RKO (cell line): ENCODE results near the gene ZNF708.
"Not testable (repeated sequence)": the region's sequence is repeated elsewhere in the genome, so short reads cannot be mapped to it uniquely, and the experiment has no call there.

Source experiments
- DNase-seq: peaks from one replicate; pipeline ENCODE4 v3.0.0-alpha.2; 2016; ENCODE audit warnings: low spot score

The ZNF708 gene

GRCh38 chr19:21328885-21329605, at the start of gene ZNF708:
TSS of gene ZNF708 (minus strand) at chr19:21329410. CDS start at chr19:21329212, 198 bp downstream.
- peak; percentile 95 for DNase-seq

DNA sequence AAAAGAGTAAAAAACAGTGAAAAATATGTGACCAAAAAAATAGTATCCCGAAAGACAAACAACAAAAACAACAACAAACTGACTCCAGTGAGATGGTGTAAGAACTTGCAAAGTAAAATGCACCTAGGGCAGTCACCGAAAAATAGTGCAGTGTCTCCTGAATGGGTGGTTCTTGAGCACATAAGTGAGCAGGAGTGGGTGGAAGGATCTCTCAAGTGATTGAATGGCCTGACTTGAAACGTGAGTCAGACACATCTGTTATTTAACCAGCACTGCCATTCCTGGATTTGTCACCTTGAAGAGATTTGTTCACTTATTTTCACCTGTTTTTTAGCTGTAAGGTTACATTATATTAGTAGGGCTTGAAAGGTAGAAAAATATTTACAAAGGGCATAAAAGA, 33.1 kb upstream of the ZNF708 start:
- peak; percentile 67 for DNase-seq

DNA sequence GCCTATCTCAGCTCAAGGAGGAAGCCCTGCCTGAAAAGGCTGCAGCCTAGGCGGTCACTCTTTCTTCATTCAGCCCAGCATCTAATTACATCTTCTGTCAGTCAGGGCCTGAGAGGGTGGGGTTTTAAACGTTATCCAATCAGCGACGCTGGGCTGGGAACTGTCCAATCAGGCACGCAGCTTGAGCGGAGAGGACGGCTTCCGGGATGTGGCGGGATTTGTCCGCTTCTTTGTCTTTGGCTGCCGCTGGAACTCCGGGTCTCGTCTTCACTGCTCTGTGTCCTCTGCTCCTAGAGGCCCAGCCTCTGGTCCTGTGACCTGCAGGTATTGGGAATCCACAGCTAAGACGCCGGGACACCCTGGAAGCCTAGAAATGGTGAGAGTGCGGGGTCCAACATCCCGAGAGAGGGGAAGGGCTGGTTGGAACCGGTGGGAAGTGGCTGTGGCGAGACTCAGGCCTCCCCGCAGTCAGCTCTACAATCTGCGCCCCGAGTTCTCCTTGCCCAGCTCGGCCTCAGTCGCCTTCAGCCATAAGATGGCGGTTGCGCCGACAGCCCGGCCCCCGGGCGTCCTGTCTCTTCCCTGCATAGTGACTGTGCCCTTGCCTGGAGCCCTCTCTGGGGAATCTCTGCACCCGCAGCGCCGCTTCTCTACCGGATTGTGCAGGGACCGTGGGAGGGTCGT, 29.7 kb upstream of the ZNF708 start, which contains the start of gene ZNF738:
Gene ZNF738 (plus strand): TSS at position 233 of the 684 bp plus-strand sequence. CDS start 141 bp downstream, at position 374.
- peak; percentile 96 for DNase-seq

DNA sequence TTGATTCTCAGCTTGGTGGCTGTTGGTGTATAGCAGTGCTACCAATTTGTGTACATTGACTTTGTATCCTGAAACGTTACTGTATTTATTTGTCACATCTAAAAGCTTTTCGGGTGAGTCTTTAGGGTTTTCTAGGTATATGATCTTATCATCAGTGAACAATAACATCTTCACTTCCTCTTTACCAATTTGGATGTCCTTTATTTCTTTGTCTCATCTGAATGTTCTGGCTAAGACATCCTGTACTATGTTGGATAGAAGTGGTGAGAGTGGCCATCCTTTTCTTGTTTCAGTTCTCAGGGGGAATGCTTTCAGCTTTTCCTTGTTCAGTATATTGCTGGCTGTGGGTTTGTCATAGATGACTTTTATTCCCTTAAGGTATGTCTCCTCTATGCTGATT, 23.6 kb upstream of the ZNF708 start:
- DNase-seq: no peak

DNA sequence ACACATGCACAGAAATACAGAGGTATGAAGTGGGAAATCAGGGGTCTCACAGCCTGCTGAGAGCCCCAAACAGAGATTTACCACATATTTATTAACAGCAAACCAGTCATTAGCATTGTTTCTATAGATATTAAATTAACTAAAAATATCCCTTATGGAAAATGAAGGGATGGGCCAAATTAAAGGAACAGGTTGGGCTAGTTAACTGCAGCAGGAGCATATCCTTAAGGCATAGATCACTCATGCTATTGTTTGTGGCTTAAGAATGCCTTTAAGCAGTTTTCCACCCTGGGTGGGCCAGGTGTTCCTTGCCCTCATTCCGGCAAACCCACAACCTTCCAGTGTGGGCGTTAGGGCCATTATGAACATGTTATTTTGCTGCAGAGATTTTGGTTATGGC, 15.6 kb upstream of the ZNF708 start:
- DNase-seq: not testable (repeated sequence)

DNA sequence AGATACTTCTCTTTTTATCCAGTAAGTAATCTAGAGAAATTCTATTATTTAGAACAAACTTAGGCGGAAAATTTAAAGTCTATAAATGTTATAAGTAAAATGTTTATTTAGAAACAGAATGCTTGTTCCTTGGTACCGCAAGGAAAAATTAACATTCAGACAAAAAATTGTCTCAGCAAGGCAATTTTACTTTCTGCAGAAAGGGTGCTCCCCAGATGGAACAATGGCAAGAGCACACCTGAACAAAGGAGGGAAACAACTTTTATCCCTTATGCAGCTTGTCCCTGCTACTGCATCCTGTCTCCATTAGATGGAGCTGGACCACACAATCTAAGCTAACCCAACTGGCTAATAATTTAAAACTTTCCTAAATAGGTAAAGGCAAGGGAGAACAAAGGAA, 6.5 kb upstream of the ZNF708 start:
- DNase-seq: no peak

DNA sequence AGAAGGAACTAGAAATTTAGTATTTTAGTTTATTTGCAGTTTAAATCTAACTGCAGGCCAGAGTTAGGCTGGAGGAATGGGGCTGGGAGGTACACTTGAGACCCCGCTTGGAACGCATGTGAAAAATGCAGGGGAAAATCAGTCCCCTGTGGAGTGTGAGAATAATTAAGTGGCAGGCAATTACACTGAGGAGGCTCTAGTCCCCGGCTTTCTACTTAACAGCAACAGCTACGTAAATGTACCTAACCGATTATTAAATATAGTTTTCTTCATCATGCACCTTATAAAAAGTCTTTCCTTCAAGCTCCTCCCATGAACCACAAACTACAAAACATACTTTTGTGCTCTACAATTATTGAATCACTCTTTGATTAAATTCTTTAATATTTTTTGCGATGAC, 804 bp downstream of the ZNF708 start:
- DNase-seq: peak; percentile 30

GRCh38 chr19:21326169-21326568, 3.0 kb downstream of the ZNF708 start:
- no peak for DNase-seq

DNA sequence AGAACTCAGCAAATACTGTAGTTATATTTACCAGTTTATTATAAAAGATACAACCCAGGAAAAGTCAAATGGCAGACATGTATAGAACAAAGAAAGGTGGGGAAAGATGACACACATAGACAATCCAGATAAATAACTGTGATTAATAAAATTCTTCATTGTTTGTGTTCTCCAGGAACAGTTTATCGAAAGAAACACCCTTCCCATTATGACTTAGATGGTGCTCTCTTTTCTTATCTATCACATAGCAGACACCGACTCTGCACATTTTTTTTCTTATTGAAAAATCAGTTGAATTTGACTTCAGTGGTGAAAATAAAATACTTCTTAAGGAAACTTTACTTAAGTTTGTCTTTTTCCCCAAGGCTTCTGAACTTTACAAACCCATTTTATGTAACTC, 6.2 kb downstream of the ZNF708 start:
- no peak for DNase-seq

DNA sequence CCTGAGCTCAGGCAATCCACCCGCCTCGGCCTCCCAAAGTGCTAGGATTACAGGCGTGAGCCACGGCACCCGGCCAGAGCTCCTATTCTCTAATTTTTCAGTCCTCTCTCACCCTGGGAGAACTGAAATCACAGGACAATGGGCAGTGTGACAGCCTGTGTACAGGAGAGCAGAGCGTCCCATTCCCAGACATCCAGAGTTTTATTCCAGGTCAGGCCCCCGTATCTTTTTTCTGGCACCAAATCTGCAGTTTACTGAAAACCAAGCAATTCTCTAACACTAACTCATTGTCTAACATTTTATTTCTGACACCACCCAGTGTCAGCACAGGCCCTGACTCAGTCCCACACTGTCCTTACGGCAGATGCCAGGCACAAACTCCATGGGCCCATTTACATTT, 6.7 kb downstream of the ZNF708 start:
- DNase-seq: no peak

- DNase-seq: peak; percentile 22
These were observed 7.2 kb downstream of the ZNF708 start for GRCh38 chr19:21321996-21322395.

DNA sequence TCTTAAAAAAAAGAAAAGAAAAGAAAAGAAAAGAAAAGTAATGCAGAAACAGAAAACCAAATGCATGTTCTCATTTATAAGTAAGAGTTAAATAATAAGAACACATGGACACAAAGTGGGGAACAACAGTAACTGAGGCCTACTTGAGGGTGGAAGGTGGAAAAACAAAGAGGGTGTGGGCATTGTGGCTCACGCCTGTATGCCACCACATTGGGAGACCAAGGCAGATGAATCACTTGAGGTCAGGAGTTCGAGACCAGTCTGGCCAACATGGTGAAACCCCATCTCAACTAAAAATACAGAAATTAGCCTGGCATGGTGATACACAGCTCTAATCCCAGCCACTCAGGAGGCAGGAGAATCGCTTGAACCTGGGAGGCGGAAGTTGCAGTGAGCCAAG, 8.1 kb downstream of the ZNF708 start:
- DNase-seq: no peak

DNA sequence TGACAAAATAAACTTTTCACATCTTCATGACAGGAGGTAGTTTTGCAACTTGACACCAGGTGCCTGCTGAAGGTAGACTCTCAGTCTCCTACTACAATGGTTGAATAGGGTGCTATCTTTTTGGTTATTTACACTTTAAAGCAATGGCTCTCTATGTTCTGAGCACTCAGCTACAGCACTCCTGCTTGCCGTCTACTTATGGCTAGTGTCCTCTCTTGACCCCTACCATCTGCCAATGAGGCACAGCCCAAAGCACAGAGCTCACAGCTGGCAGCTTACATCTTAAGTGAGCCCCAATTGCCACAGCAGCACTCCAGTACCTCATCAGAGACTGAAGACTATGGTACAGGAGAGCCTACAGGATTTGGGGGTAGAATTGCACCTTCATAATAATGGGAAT, 11.4 kb downstream of the ZNF708 start:
- no peak for DNase-seq

DNA sequence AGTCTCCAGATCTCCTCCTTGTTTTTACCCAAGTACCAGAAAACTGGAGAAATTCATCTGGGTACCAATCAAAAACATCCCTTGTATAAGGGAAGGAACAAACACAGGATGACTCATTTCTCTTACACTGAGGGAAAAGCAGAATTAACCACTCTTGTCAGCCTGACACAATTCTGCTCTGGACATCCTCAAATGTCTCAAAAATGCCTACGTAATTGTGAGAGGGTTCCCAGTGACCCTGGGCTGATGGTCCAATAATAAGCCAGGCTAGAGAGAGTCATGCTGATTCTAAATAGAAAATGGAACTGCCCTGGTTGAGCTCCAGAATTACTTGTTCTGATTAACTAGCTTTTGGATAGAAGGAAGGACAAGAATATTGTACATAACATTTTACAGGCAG, 14.5 kb downstream of the ZNF708 start:
- DNase-seq: no peak

DNA sequence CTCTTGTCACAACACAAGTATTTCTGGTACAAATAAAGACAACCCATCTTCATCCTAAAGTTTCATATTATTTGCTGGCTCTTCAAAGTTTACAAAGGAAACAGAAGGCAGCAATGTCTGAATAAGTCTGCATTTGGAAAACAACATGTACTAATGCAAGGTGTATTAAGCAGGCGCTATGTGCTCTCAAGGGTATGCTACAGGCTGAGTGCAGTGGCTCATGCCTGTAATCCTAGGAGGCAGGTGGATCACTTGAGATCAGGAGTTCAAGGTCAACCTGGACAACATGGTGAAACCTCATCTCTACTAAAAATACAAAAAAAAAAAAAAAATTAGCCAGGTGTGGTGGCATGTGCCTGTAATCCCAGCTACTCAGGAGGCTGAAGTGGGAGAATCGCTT, 16.4 kb downstream of the ZNF708 start:
- DNase-seq: not testable (repeated sequence)

DNA sequence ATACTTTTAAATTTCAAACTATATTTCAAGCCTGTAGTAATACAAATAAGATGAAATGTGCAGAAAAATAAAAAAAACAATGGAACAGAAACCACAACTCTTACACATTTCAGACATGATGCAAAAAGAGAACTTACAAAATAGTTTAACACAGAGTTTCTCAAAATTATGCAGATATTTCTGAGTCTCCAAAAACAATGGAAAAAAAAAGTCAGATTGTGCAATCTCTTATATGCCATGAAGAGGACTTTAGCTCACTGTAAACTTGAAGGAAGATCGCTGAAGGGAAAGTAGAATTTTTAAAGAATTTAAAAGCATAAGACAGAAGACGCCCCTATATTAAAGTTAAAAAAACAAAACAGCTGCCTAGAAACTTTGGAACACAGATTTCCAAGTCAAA, 20.4 kb downstream of the ZNF708 start:
- DNase-seq: no peak

DNA sequence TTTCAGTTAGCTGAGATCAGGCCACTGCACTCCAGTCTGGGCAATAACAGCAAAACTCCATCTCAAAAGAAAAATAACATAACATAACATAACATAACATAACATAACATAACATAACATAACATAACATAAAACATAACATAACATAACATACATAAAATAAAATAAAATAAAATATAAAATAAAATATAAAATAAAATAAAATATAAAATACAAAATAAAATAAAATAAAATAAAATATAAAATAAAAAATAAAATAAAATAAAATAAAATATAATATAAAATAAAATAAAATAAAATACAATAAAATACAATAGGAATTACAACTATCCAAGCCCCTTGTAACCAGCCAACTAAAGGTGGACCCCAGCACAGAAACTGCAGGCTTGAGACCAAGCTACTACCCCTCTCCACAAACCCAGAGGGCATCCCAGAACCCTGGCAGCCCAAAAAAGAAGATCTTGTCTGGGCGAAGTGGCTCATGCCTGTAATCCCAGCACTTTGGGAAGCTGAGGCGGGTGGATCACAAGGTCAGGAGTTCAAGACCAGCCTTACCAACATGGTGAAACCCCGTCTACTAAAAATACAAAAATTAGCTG, 22.2 kb downstream of the ZNF708 start:
- DNase-seq: not testable (repeated sequence)

GRCh38 chr19:21293768-21294167, 35.4 kb downstream of the ZNF708 start:
- not testable (repeated sequence) for DNase-seq

DNA sequence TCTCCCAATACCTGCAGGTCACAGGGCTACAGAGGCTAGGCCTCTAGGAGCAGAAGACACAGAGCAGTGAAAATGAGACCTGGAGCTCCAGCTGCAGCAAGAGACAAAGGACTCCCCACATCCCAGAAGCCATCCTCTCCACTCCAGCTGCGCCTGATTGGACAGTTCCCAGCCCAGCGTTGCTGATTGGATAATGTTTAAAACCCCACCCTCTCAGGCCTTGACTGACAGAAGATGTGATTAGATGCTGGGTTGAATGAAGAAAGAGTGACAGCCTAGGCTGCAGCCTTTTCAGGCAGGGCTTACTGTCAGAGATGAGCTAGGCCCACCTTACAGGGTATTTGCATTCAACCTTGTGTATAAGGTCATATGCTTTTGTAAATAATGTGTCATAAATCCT, 59.4 kb downstream of the ZNF708 start:
- no peak for DNase-seq

DNA sequence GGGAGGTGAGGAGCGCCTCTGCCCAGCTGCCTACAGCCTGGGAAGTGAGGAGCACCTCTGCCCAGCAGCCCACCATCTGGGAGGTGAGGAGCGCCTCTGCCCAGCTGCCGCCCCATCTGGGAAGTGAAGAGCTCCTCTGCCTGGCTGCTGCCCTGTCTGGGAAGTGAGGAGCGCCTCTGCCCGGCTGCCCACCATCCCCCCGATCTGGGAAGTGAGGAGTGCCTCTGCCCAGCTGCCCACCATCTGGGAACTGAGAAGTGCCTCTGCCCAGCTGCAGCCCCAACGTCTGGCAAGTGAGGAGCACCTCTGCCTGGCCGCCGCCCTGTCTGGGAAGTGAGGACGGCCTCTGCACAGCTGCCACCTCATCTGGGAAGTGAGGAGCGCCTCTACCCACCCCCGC, 64.3 kb downstream of the ZNF708 start:
- DNase-seq: no peak

GRCh38 chr19:21264416-21264815, 64.8 kb downstream of the ZNF708 start:
- no peak for DNase-seq

DNA sequence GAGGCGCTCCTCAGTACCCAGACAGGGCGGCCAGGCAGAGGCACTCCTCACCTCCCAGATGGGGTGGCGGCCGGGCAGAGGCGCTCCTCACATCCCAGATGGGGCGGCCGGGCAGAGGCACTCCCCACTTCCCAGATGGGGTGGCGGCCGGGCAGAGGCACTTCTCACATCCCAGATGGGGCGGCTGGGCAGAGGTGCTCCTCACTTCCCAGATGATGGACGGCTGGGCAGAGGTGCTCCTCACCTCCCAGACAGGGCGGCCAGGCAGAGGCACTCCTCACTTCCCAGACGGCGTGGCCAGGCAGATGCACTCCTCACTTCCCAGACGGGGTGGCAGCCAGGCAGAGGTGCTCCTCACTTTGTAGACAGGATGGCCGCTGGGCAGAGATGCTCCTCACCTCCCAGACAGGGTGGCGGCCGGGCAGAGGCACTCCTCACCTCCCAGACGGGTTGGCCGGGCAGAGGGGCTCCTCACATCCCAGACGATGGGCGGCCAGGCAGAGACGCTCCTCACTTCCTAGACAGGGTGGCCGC, 68.3 kb downstream of the ZNF708 start:
- not testable (repeated sequence) for DNase-seq
